GM12878 (cell line): Measurements from ENCODE around the gene TIPIN. TPM values are rescaled to one million over a fixed set of nuclear protein-coding genes. Genes with fewer than 3 reads are reported as not detected.

Source experiments
- ATAC-seq: fragments of 200-7000 bp; cut with Tn5 transposase; 3 replicates; pipeline ENCODE4 v1.9.1; 2020; ENCODE audit warnings: mild to moderate bottlenecking, moderate library complexity
- BruUV-seq: library from RNA; stranded (reverse); fragments of 400-500 nt; replicated peaks from 2 replicates; lab custom pipeline; 2021; lab: Mats Ljungman, UMichigan
- CTCF ChIA-PET: fragments of 300-600 bp; sonication (Branson Sonifier 250); formaldehyde crosslinking; extraction: SDS; loops from one replicate; lab custom pipeline; 2021; ENCODE audit warnings: inconsistent platforms; lab: Yijun Ruan, JAX
- POLR2A ChIA-PET: fragments of 350-600 bp; formaldehyde crosslinking; extraction: SDS; loops from one replicate; lab custom pipeline; 2021; ENCODE audit warnings: inconsistent platforms; lab: Charles Lee
- RAD21 ChIA-PET: fragments of 300-600 bp; sonication (Branson Sonifier 250); formaldehyde crosslinking; loops from one replicate; lab custom pipeline; 2023; ENCODE audit warnings: antibody characterized with exemption; ENCODE audit not compliant: unreplicated experiment; lab: Charles Lee
- SMC1A ChIA-PET: fragments of 300-600 bp; sonication (Branson Sonifier 250); formaldehyde crosslinking; loops from one replicate; lab custom pipeline; 2023; ENCODE audit not compliant: unreplicated experiment, uncharacterized antibody; lab: Charles Lee
- DNase-seq: peaks from one replicate; pipeline ENCODE4 v3.0.0-alpha.2; 2011; ENCODE audit warnings: low read depth, low spot score
- FAIRE-seq: peaks from 3 replicates; lab custom pipeline; 2011; peaks lifted over from hg19 to GRCh38; lab: Jason Lieb, UNC
- H2AFZ ChIP-seq: 2 replicates; pipeline ENCODE4 v1.6.0; 2011; ENCODE audit warnings: low read depth, low read length, control low read depth; ENCODE audit not compliant: control insufficient read depth
- H3K27ac ChIP-seq: 2 replicates; pipeline ENCODE4 v1.5.1; 2011; ENCODE audit warnings: control low read depth; ENCODE audit not compliant: control insufficient read depth, insufficient read depth
- H3K27me3 ChIP-seq, 2 experiments: replicated peaks in 1 of 2; 2 replicates each; pipeline versions ENCODE4 v1.6.0 to v1.6.1; 2011; ENCODE audit warnings: low read length in 1 of 2; ENCODE audit not compliant: control insufficient read depth in 2 of 2, insufficient read depth in 2 of 2
- H3K36me3 ChIP-seq, 2 experiments: 2 replicates each; pipeline ENCODE4 v1.5.1; 2011; ENCODE audit warnings: low read length in 1 of 2; ENCODE audit not compliant: control insufficient read depth in 2 of 2, insufficient read depth in 2 of 2
- H3K4me1 ChIP-seq: 2 replicates; pipeline ENCODE4 v1.6.1; 2011; ENCODE audit warnings: mild to moderate bottlenecking, low read length, moderate library complexity, mixed read lengths; ENCODE audit not compliant: control insufficient read depth, insufficient read depth
- H3K4me2 ChIP-seq: 2 replicates; pipeline ENCODE4 v1.6.0; 2011; ENCODE audit warnings: control low read depth; ENCODE audit not compliant: control insufficient read depth, insufficient read depth
- H3K4me3 ChIP-seq: fragments of 200-600 bp; sonication (generic); 2 replicates; pipeline ENCODE4 v1.5.1; 2016
- H3K79me2 ChIP-seq: 2 replicates; pipeline ENCODE4 v1.6.0; 2011; ENCODE audit warnings: low read length; ENCODE audit not compliant: control insufficient read depth, insufficient read depth
- H3K9ac ChIP-seq: 2 replicates; pipeline ENCODE4 v1.8.0; 2011; ENCODE audit warnings: low read length, control low read depth, mixed read lengths; ENCODE audit not compliant: control insufficient read depth, insufficient read depth
- H3K9me3 ChIP-seq: replicated peaks from 3 replicates; pipeline ENCODE4 v1.5.1; 2011; ENCODE audit warnings: mild to moderate bottlenecking, low read length; ENCODE audit not compliant: control insufficient read depth, insufficient read depth
- H4K20me1 ChIP-seq: 2 replicates; pipeline ENCODE4 v1.6.0; 2011; ENCODE audit not compliant: control insufficient read depth, insufficient read depth
- CBX5 ChIP-seq: sonication (generic); IDR thresholded peaks from 2 replicates; pipeline ENCODE4 v1.6.1; 2016; ENCODE audit warnings: low read depth, moderate library complexity, mild to moderate bottlenecking, inconsistent platforms
- CHD4 ChIP-seq: fragments of 200-600 bp; sonication (generic); IDR thresholded peaks from 2 replicates; pipeline ENCODE4 v1.6.1; 2016; ENCODE audit warnings: mild to moderate bottlenecking
- CREB1 ChIP-seq: IDR thresholded peaks from 2 replicates; pipeline ENCODE4 v1.6.1; 2012; ENCODE audit warnings: low read depth, mild to moderate bottlenecking, inconsistent platforms
- ETV6 ChIP-seq, 2 experiments: fragments of 450-650 bp in 1 of 2; IDR thresholded peaks in 1 of 2; conservative IDR thresholded peaks in 1 of 2; 2 replicates each; pipeline ENCODE4 v1.6.1; 2014; ENCODE audit warnings: antibody characterized with exemption in 1 of 2, borderline replicate concordance in 1 of 2, low read depth in 1 of 2, mild to moderate bottlenecking in 1 of 2, moderate library complexity in 1 of 2
- KLF5 ChIP-seq: fragments of 450-650 bp; IDR thresholded peaks from 2 replicates; pipeline ENCODE4 v1.6.1; 2014; ENCODE audit warnings: mild to moderate bottlenecking; ENCODE audit not compliant: partially characterized antibody
- PML ChIP-seq: IDR thresholded peaks from 2 replicates; pipeline ENCODE4 v1.6.1; 2012; ENCODE audit warnings: low read length, inconsistent platforms
- POLR2A ChIP-seq: IDR thresholded peaks from 2 replicates; pipeline ENCODE4 v1.6.1; 2011; ENCODE audit warnings: low read depth, mild to moderate bottlenecking, low read length
- SP1 ChIP-seq: IDR thresholded peaks from one replicate; pipeline ENCODE4 v1.6.1; 2011; ENCODE audit warnings: low read depth, low read length
- SREBF1 ChIP-seq: IDR thresholded peaks from 2 replicates; pipeline ENCODE4 v1.6.1; 2012; ENCODE audit warnings: mild to moderate bottlenecking, low read length
- ZBTB40 ChIP-seq: fragments of 450-650 bp; IDR thresholded peaks from 2 replicates; pipeline ENCODE4 v1.6.1; 2016; ENCODE audit warnings: mild to moderate bottlenecking, moderate library complexity, borderline replicate concordance
- ZNF207 ChIP-seq: fragments of 450-650 bp; IDR thresholded peaks from 2 replicates; pipeline ENCODE4 v1.6.1; 2014; ENCODE audit warnings: antibody characterized with exemption, mild to moderate bottlenecking, borderline replicate concordance
- ZNF217 ChIP-seq: fragments of 450-650 bp; IDR thresholded peaks from 2 replicates; pipeline ENCODE4 v1.6.1; 2017; ENCODE audit warnings: antibody characterized with exemption, mild to moderate bottlenecking
- ZNF24 ChIP-seq: fragments of 450-650 bp; IDR thresholded peaks from 2 replicates; pipeline ENCODE4 v1.6.1; 2017; ENCODE audit warnings: antibody characterized with exemption, mild to moderate bottlenecking
- ZSCAN29 ChIP-seq: fragments of 450-650 bp; IDR thresholded peaks from 2 replicates; pipeline ENCODE4 v1.6.1; 2017; ENCODE audit warnings: mild to moderate bottlenecking, moderate library complexity
- ZZZ3 ChIP-seq: IDR thresholded peaks from 2 replicates; pipeline ENCODE4 v1.6.1; 2011; ENCODE audit warnings: low read depth; ENCODE audit not compliant: control insufficient read depth, insufficient read length
- WGBS: methylation state at CpG from one replicate; pipeline ENCODE4 v1.1.6; 2016; ENCODE audit warnings: low lambda C conversion rate; ENCODE audit not compliant: insufficient replicate concordance, insufficient coverage; ENCODE audit errors: missing lambda C conversion rate; 5-methylcytosine and 5-hydroxymethylcytosine counted together
- in situ Hi-C: fragments of 300-500 bp; cut with MboI; formaldehyde crosslinking; loops from 9 replicates; pipeline ENCODE4 v1.14.3; 2018; ENCODE audit warnings: mixed read lengths
- intact Hi-C: fragments of 100-400 bp; cut with micrococcal nuclease; formaldehyde crosslinking; loops from one replicate; pipeline ENCODE4 v1.14.2; 2022; ENCODE audit not compliant: unreplicated experiment
- polyA plus RNA-seq, 11 experiments: library from polyadenylated mRNA; depleted of rRNA in 4 of 11; unstranded in 6 of 11; stranded (reverse) in 5 of 11; fragments of >200 nt; fragmentation: Nextera tagmentation in 4 of 11; fragmentation: Illumina TruSeq in 1 of 11; extraction: Ambion mirVana in 4 of 11; extraction: Trizol in 1 of 11; gene quantifications; 1 replicate in 1 of 11; 2 replicates in 10 of 11; pipeline versions ENCODE4 v1.2.1 to v1.2.3, GENCODE V29; 2011 to 2016; ENCODE audit warnings: inconsistent platforms in 2 of 11, missing spikeins in 2 of 11, low read depth in 1 of 11
- total RNA-seq, 4 experiments: library from RNA; depleted of rRNA in 3 of 4; stranded (reverse); fragments of >200 nt in 3 of 4; fragmentation: Illumina TruSeq in 1 of 4; extraction: Trizol in 1 of 4; gene quantifications; 2 replicates each; pipeline versions ENCODE4 v1.2.1 to v1.2.3, GENCODE V29; 2013 to 2021
- TF ChIP-seq, protein P1 (sequence below): IDR thresholded peaks from 2 replicates; pipeline ENCODE4 v1.6.1; 2011; ENCODE audit warnings: low read depth, low read length, improper control_type of control experiment, borderline replicate concordance
- TF ChIP-seq, protein P2 (sequence below): fragments of 450-650 bp; IDR thresholded peaks from 2 replicates; pipeline ENCODE4 v1.6.1; 2017; ENCODE audit warnings: mild to moderate bottlenecking, low read depth, inconsistent platforms; ENCODE audit not compliant: poor library complexity, severe bottlenecking

TIPIN gene
- total and polyA plus RNA-seq, 10 of the 15 experiments (the other 5 are each of a cell fraction or from before 2014, with no cell fraction given) = 21.1 to 69.2 (median 47.0) TPM

DNA sequence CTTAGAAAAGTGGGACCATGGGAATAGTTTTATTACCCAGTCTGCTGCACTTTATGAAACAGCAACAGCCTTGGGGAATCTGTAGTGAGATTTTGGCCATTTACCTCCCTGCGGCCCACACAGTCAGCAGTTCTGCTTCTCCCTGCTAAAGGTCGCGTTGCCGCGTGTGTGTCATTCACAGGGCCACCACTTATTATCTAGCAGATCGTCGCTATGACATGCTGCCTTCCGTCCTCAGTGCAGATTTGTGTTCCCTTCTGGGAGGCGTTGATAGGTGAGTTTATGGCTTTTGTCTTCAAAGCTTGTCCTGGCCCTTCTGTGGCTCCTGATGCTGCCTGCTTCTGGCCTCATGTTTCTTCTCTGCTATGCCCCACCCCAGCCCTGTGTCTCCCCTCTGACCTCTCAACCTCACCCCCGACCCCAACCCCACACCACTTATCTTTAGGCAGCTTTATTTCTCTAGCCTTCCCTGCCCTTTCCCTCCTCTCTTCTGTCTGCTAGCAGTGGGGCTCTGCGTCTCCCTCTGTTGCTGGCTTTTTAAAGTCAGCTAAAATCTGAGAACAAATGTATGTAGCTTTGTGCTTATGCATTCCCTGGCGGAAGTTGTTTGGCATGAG is 33.1 kb downstream of the TIPIN start (continued):
- TF ChIP-seq ZBTB40 (no peak), SP1 (no peak), KLF5 (no peak), ZSCAN29 (no peak), SREBF1 (no peak)
- TF ChIP-seq, protein P1, sequence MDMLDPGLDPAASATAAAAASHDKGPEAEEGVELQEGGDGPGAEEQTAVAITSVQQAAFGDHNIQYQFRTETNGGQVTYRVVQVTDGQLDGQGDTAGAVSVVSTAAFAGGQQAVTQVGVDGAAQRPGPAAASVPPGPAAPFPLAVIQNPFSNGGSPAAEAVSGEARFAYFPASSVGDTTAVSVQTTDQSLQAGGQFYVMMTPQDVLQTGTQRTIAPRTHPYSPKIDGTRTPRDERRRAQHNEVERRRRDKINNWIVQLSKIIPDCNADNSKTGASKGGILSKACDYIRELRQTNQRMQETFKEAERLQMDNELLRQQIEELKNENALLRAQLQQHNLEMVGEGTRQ = no peak

- H3K9ac ChIP-seq = no peak overlapping the region
- no peak for FAIRE-seq
- ChIA-PET POLR2A (no interaction called here), CTCF (interaction anchor here (1.4 kb wide), 1 partner anchor 9 kb away, joined by 5 read pairs; no protein-coding TSS in a partner anchor), RAD21 (no interaction called here), SMC1A (interaction anchor here (1.1 kb wide), 1 partner anchor 14 kb away, joined by 3 read pairs; no protein-coding TSS in a partner anchor)
- DNase-seq = no peak
- no peaks in the 10 kb centered on the region for H4K20me1 ChIP-seq
- no peaks in the 10 kb centered on the region for H3K4me1 ChIP-seq
- H2AFZ ChIP-seq = no peak overlapping the region
- no peaks in the 10 kb centered on the region for H3K27me3 ChIP-seq
- no peak overlapping the region for H3K4me3 ChIP-seq
- H3K9me3 ChIP-seq = no peaks in the 10 kb centered on the region
- in situ Hi-C loops (no loop called here), intact Hi-C loops (no loop called here)
- BruUV-seq = no TSS peak
- WGBS = 98% methylated on average over 2 of the region's 2 CpGs
- ATAC-seq = no peak
- peaks cover 7 to 20% of the 10 kb centered on the region in 2 experiments; a peak in 3 of 4 replicates for H3K36me3 ChIP-seq
- no peak overlapping the region for H3K4me2 ChIP-seq
- H3K27ac ChIP-seq = no peak overlapping the region
- no peaks in the 10 kb centered on the region for H3K79me2 ChIP-seq
- TF ChIP-seq POLR2A (no peak), ZNF24 (no peak), ETV6 (conservative IDR thresholded peaks at IDR 0.05 in 1 of 2, IDR thresholded peaks at IDR 0.05 in 1 of 2; ENCODE audit: borderline replicate concordance in 1 of 2, low read depth in 1 of 2) (no peak), CBX5 (no peak), PML (no peak), CHD4 (no peak), KLF5 (no peak), ZNF217 (no peak), ZNF207 (no peak), CREB1 (no peak), ZZZ3 (no peak)
- TF ChIP-seq, protein P2, sequence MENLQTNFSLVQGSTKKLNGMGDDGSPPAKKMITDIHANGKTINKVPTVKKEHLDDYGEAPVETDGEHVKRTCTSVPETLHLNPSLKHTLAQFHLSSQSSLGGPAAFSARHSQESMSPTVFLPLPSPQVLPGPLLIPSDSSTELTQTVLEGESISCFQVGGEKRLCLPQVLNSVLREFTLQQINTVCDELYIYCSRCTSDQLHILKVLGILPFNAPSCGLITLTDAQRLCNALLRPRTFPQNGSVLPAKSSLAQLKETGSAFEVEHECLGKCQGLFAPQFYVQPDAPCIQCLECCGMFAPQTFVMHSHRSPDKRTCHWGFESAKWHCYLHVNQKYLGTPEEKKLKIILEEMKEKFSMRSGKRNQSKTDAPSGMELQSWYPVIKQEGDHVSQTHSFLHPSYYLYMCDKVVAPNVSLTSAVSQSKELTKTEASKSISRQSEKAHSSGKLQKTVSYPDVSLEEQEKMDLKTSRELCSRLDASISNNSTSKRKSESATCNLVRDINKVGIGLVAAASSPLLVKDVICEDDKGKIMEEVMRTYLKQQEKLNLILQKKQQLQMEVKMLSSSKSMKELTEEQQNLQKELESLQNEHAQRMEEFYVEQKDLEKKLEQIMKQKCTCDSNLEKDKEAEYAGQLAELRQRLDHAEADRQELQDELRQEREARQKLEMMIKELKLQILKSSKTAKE = no peak
Measured at GRCh38 chr15:66312144-66312543, 44.3 kb downstream of the TIPIN start.
